Measurements from ENCODE around the gene TBC1D9B.

DNA sequence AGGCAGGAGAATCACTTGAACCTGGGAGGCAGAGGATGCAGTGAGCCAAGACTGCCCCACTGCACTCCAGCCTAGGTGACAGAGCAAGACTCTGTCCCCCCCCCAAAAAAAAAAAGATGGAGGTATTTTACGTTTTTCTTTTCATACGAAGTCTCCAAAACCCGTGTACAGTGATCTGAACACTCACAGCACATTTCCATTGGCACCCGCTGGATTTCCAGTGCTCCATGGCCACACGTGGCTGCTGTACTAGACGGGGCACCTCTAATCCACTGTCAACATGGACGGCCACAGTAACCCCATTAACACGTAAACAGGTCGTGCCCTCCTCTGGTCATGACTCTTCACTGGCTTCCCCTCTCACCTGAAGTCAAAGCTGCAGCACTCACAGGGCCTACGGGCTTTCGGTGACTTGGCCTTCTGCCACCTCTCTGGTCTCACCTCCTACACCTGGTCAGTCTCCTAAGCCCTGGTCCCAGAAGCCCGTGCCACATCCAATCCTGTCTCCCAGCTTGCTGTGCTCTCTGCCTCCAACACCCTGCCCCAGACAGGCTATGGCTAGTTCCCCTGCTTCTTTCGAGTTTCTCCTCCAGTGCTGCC, 22.1 kb downstream of the TBC1D9B start:
- TF ChIP-seq, protein P1, sequence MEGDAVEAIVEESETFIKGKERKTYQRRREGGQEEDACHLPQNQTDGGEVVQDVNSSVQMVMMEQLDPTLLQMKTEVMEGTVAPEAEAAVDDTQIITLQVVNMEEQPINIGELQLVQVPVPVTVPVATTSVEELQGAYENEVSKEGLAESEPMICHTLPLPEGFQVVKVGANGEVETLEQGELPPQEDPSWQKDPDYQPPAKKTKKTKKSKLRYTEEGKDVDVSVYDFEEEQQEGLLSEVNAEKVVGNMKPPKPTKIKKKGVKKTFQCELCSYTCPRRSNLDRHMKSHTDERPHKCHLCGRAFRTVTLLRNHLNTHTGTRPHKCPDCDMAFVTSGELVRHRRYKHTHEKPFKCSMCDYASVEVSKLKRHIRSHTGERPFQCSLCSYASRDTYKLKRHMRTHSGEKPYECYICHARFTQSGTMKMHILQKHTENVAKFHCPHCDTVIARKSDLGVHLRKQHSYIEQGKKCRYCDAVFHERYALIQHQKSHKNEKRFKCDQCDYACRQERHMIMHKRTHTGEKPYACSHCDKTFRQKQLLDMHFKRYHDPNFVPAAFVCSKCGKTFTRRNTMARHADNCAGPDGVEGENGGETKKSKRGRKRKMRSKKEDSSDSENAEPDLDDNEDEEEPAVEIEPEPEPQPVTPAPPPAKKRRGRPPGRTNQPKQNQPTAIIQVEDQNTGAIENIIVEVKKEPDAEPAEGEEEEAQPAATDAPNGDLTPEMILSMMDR (IDR thresholded peaks at IDR 0.05) = no peak
- no peak for TF ChIP-seq POLR2A (IDR thresholded peaks at IDR 0.05)

Measured in heart left ventricle (tissue), 13 donors.